GM12873 (cell line): ENCODE results near the gene SDC1.

ENCODE experiments used
- CTCF ChIP-seq: IDR thresholded peaks from 2 replicates; pipeline ENCODE4 v1.5.1; 2012; ENCODE audit warnings: low read depth, mild to moderate bottlenecking, moderate library complexity, low read length, control low read depth; ENCODE audit not compliant: insufficient read depth; ENCODE audit errors: missing control alignments

Gene SDC1

DNA sequence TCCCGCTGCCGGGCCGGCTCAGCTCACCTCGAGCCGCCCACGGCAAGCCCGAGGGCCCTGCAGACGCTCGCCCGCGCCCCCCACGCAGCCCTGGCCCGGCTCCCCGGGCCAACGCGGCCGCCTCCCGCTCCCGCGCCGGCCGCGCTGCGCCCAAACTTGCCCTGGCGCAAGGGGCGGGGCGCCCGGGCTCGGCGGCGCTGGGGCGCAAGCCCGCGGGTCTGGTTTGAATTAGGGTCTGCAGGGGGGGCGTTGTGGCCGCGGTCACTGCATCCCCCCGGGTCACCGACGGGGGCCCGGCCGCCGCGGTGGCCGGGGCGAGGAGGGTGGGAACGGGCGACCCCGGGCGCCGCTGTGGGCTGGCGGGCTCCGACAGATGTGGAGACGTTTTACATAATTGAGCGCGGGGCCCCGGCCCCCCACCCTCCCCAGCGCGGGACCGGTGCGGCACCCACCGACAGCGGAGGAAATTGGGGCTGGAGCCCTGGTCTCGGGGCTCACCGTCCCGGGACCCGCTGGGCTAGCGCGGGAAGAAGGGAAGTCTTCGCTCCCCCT, 690 bp downstream of the SDC1 start:
- TF ChIP-seq CTCF: no peak

- no peak for TF ChIP-seq CTCF
Measured at GRCh38 chr2:20223407-20224163, 1.3 kb downstream of the SDC1 start.

GRCh38 chr2:20222769-20223406, 2.0 kb downstream of the SDC1 start:
- no peak for TF ChIP-seq CTCF

DNA sequence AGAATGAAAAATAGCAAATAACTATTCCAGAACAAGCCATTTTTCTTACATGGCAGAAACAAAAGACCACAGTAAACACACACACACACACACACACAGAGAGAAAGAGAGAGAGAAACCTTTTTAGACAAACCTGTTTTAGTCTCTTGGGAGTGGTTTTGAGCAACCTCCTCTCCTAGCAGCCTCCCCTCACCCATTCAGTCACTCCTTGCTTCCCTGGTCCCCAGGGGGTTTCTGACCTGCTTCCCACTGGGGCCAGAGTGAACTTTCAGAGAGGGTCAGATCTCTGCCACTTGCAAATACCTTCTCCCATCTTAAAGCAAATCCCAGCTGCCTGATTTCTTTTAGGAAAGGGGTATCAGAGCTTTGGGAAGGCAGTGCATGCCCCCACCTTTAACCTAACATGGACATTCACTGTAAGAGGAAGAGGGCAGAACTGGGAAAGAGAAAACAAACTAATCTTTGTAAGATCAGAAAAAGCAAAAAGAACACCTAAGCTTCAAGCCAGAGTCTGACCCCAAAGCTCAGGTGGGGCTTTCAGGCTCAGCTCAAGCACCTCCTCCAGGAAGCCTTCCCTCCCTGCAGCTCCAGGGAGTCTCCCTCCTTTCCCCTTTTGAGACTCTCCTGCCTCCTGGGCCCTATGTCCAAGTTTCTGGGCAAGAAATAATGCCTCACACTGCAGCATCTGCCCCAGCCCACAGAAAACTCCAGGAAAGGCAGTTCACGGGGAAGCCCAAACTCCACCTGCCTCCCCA, 2.7 kb downstream of the SDC1 start:
- TF ChIP-seq CTCF: no peak

DNA sequence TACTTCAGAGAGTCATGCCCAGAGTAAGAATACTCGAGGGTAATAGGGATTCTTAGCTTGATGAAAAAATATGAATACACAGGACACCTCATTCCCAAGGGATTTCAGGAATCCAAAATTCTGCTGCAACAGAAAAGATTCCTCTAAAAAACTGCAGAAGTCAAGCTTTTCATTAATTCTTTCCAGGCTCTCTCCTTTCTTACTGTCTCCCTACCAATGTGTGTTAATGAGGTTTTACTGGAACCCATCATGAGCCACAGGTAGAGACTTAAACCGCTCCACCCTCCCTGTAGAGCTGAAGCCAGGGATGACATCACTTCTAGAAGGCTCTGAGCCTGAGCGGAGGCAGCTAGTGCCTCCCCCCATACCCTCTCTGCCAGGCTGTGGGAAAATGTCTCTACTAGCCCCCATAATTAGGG, 3.4 kb downstream of the SDC1 start:
- no peak for TF ChIP-seq CTCF

DNA sequence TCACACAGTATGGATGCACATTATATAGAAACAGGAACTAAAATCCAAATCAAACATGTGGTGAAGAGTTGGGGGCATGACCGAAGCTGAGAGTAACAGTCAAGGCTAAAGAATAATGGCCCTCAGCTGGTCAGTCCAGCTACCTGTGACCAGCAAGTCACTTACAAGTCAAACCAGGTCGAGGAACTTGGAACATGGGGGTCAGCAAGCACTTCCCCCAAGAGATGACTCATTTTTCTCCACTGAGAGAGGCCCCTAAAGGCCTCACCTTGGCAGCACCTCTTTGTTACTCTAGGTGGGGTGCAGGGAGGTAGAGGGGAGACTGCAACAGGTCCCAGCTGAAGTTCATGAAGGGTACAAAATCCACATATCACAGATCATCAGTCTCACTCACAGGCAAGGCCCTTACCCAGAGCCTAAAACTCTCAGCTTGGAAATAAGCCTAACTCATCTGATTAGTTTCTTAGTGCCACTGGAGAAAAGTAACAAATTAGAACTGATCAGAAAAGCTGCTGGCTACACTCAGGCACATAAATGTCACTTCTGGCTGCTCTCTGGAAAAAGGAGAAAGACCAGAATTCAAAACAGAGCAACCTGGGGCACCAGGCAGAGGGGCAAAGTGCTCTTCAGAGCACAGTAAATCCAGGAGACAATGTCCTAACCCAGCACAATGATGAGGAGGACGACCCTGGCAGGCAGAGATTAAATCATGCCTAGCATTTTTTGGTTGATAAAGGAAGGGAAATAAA, 4.0 kb downstream of the SDC1 start:
- no peak for TF ChIP-seq CTCF
